Transverse colon (tissue), 4 donors: Measurements from ENCODE around the gene LEP. TPM values are rescaled to one million over a fixed set of nuclear protein-coding genes. Genes with fewer than 3 reads are reported as not detected.
"Not testable (repeated sequence)": the region's sequence is repeated elsewhere in the genome, so short reads cannot be mapped to it uniquely, and the experiment has no call there.

Experiments
- DNase-seq: peaks from one replicate; pipeline ENCODE4 v3.0.0-alpha.2; 2019
- H3K27ac ChIP-seq, 4 donors: fragments of 200-600 bp; sonication (generic); 2 replicates each; pipeline ENCODE4 v1.5.1; 2016 to 2018; ENCODE audit warnings: inconsistent platforms in 4 of 4
- H3K27me3 ChIP-seq: fragments of 200-600 bp; sonication (generic); 2 replicates; pipeline ENCODE4 v1.5.1; 2017; ENCODE audit warnings: inconsistent platforms
- H3K36me3 ChIP-seq, 4 donors: fragments of 200-600 bp; sonication (generic); 2 replicates each; pipeline ENCODE4 v1.5.1; 2017 to 2019; ENCODE audit warnings: inconsistent platforms in 4 of 4
- H3K4me1 ChIP-seq, 4 donors: fragments of 200-600 bp; sonication (generic); 2 replicates each; pipeline ENCODE4 v1.5.1; 2017 to 2020; ENCODE audit warnings: inconsistent platforms in 4 of 4
- H3K4me3 ChIP-seq, 4 donors: fragments of 200-600 bp; sonication (generic); 1 replicate in 1 of 4; 2 replicates in 3 of 4; pipeline versions ENCODE4 v1.5.1 to v1.6.1; 2017 to 2019; ENCODE audit warnings: inconsistent platforms in 4 of 4
- H3K9me3 ChIP-seq, 2 donors: fragments of 200-600 bp; sonication (generic); 2 replicates each; pipeline ENCODE4 v1.5.1; 2017 to 2019; ENCODE audit warnings: inconsistent platforms in 2 of 2
- CTCF ChIP-seq, 5 experiments: fragments of 200-600 bp in 3 of 5; fragments of 450-650 bp in 2 of 5; sonication (generic) in 3 of 5; IDR thresholded peaks; 1 replicate in 2 of 5; 2 replicates in 3 of 5; pipeline ENCODE4 v1.5.1; 2016 to 2017; ENCODE audit warnings: antibody characterized with exemption in 5 of 5, inconsistent platforms in 3 of 5, mild to moderate bottlenecking in 2 of 5, moderate library complexity in 1 of 5
- EP300 ChIP-seq: sonication (generic); formaldehyde crosslinking; IDR thresholded peaks from one replicate; pipeline ENCODE4 v1.6.1; 2017; ENCODE audit warnings: antibody characterized with exemption, low read depth
- POLR2A ChIP-seq: fragments of 450-650 bp; IDR thresholded peaks from one replicate; pipeline ENCODE4 v1.6.1; 2016; ENCODE audit warnings: antibody characterized with exemption, mild to moderate bottlenecking, moderate library complexity
- POLR2AphosphoS5 ChIP-seq, 3 donors: sonication (generic); formaldehyde crosslinking; IDR thresholded peaks; one replicate each; pipeline ENCODE4 v1.6.1; 2016; ENCODE audit warnings: antibody characterized with exemption in 3 of 3
- WGBS, 2 donors: methylation state at CpG; one replicate each; pipeline ENCODE4 v1.1.5; 2018; ENCODE audit warnings: low coverage in 1 of 2; 5-methylcytosine and 5-hydroxymethylcytosine counted together
- in situ Hi-C, 4 donors: fragments of 200-750 bp; cut with MboI; loops; one replicate each; pipeline versions ENCODE4 v1.15.0 to v1.15.1; 2017; ENCODE audit warnings: low sequenced_read_pairs in 3 of 4, low pct_ligation_motif_present in 1 of 4, low pct_unique_long_range_greater_than_20kb in 1 of 4
- intact Hi-C: fragments of 100-400 bp; cut with DNase I; formaldehyde crosslinking; loops from one replicate; pipeline ENCODE4 v1.15.1; 2023; ENCODE audit warnings: low total_unique reads
- total RNA-seq, 4 donors: library from RNA; depleted of rRNA; stranded (reverse); fragments of >200 nt; gene quantifications; one replicate each; pipeline ENCODE4 v1.1.0, GENCODE V29; 2016

Gene LEP
- total RNA-seq, 4 donors from 2014 or later = 1.1 to 10.8 TPM; not detected in 2

GRCh38 chr7:128275681-128276080 is 34.6 kb downstream of the LEP start:
- TF ChIP-seq POLR2AphosphoS5 (IDR thresholded peaks at IDR 0.05) = no peak
- no peak for TF ChIP-seq CTCF (IDR thresholded peaks at IDR 0.05)
- TF ChIP-seq POLR2A = no peak
- no peak for TF ChIP-seq EP300
- no peak overlapping the region for H3K4me3 ChIP-seq
- peaks cover 0 to 11% (median 3%) of the 10 kb centered on the region in 4 donors for H3K4me1 ChIP-seq
- DNase-seq = no peak
- WGBS, 2 donors = 90 to 100% methylated on average over 1 to 4 of the region's 4 CpGs
- H3K9me3 ChIP-seq = peaks cover 9 to 10% of the 10 kb centered on the region in 2 donors
- no peaks in the 10 kb centered on the region for H3K36me3 ChIP-seq
- H3K27me3 ChIP-seq = peaks cover 24% of the 10 kb centered on the region
- in situ Hi-C loops (no loop called here), intact Hi-C loops (no loop called here)
- H3K27ac ChIP-seq = no peak overlapping the region

- no peak overlapping the region for H3K4me3 ChIP-seq
- intact Hi-C loops (no loop called here), in situ Hi-C loops (no loop called here)
- H3K27ac ChIP-seq = no peak overlapping the region
- no peaks in the 10 kb centered on the region for H3K36me3 ChIP-seq
- no peak for DNase-seq
- H3K27me3 ChIP-seq = no peaks in the 10 kb centered on the region
- peaks cover 9 to 10% of the 10 kb centered on the region in 2 donors for H3K9me3 ChIP-seq
- 94 to 100% methylated on average over 1 of the region's 1 CpG for WGBS, 2 donors
- no peaks in the 10 kb centered on the region for H3K4me1 ChIP-seq
- TF ChIP-seq CTCF (IDR thresholded peaks at IDR 0.05) (no peak), EP300 (no peak), POLR2A (no peak), POLR2AphosphoS5 (IDR thresholded peaks at IDR 0.05) (no peak)
Measured at GRCh38 chr7:128278366-128278765, 37.3 kb downstream of the LEP start.

GRCh38 chr7:128279124-128279713 is 38.1 kb downstream of the LEP start:
- H3K36me3 ChIP-seq = no peaks in the 10 kb centered on the region
- WGBS, 2 donors = 80 to 87% methylated on average over 6 of the region's 6 CpGs
- H3K4me3 ChIP-seq = no peak overlapping the region
- H3K27ac ChIP-seq = no peak overlapping the region
- in situ Hi-C loops = no loop called here
- H3K4me1 ChIP-seq = no peaks in the 10 kb centered on the region
- H3K9me3 ChIP-seq = peaks cover 9 to 10% of the 10 kb centered on the region in 2 donors
- TF ChIP-seq POLR2A = no peak
- TF ChIP-seq POLR2AphosphoS5 (IDR thresholded peaks at IDR 0.05) = no peak
- no peak for TF ChIP-seq CTCF (IDR thresholded peaks at IDR 0.05)
- no peak for TF ChIP-seq EP300
- no peak for DNase-seq
- intact Hi-C loops = no loop called here
- no peaks in the 10 kb centered on the region for H3K27me3 ChIP-seq

- WGBS, 2 donors = 67 to 86% methylated on average over 1 of the region's 1 CpG
- DNase-seq, in situ Hi-C loops, H3K27ac ChIP-seq, H3K4me3 ChIP-seq, H3K9me3 ChIP-seq, H3K4me1 ChIP-seq, H3K27me3 ChIP-seq, intact Hi-C loops, H3K36me3 ChIP-seq: not testable (repeated sequence)
Measured at GRCh38 chr7:128280451-128280850, 39.4 kb downstream of the LEP start.
